AG04450 (cell line): ENCODE data around the gene DNAJC1. TPM values are rescaled to one million over a fixed set of nuclear protein-coding genes. Genes with fewer than 3 reads are reported as not detected.

Experiments
- CTCF ChIA-PET: fragments of 300-600, 350-600 bp; formaldehyde crosslinking; extraction: SDS; loops from one replicate; lab custom pipeline; 2022; ENCODE audit warnings: antibody characterized with exemption, inconsistent platforms; lab: Charles Lee
- POLR2A ChIA-PET: fragments of 350-600 bp; formaldehyde crosslinking; extraction: SDS; loops from one replicate; lab custom pipeline; 2021; ENCODE audit warnings: antibody characterized with exemption, inconsistent platforms; lab: Yijun Ruan, JAX
- DNase-seq: peaks from one replicate; pipeline ENCODE4 v3.0.0-alpha.2; 2011; ENCODE audit warnings: low read depth, low spot score
- H3K27ac ChIP-seq: one replicate; pipeline ENCODE4 v1.5.1; 2012; ENCODE audit warnings: low read depth, low read length, control low read depth
- H3K27me3 ChIP-seq: one replicate; pipeline ENCODE4 v1.6.0; 2012; ENCODE audit warnings: low read length; ENCODE audit not compliant: control insufficient read depth, insufficient read depth
- H3K4me3 ChIP-seq: 2 replicates; pipeline ENCODE4 v1.5.1; 2011; ENCODE audit warnings: mild to moderate bottlenecking, low read depth, low read length, control low read depth
- H3K9me3 ChIP-seq: 2 replicates; pipeline ENCODE4 v1.5.1; 2012; ENCODE audit warnings: low read length; ENCODE audit not compliant: control insufficient read depth, insufficient read depth
- polyA plus RNA-seq: library from polyadenylated mRNA; depleted of rRNA; stranded (reverse); fragments of >200 nt; gene quantifications from 2 replicates; pipeline ENCODE4 v1.2.3, GENCODE V29; 2011
- TF ChIP-seq, protein P1 (sequence below): IDR thresholded peaks from 2 replicates; pipeline ENCODE4 v1.5.1; 2011; ENCODE audit warnings: low read depth, low read length, control low read depth, inconsistent platforms

DNAJC1 gene
- polyA plus RNA-seq, 1 experiment, result 21.5 TPM

DNA sequence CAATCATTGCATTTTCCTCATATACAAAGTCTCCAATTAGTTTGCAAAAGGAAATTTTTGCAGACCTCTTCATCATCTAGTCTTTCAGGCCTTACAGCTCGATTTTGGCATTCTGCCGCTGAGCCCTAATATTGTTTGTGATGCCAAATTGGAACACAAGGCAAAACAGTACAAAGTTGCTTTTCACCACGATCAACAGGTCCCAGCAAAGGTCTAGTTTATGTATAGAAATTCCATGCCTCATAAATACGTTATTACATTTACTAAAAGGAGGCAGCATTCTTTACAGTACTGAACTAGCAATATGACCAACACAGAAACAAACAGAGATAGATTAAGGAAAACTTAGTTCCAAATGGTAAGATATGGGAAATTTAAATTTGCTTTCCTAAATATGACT is 7.0 kb upstream of the DNAJC1 start:
- CTCF ChIA-PET, result interaction anchor here (0.6 to 8.9 kb wide), 22 partner anchors 10 to 1053 kb away, joined by 3 to 101 read pairs (median 4); no protein-coding TSS in a partner anchor
- POLR2A ChIA-PET, result no interaction called here
- Histone ChIP-seq H3K27me3 (no peaks in the 10 kb centered on the region), H3K4me3 (no peak overlapping the region), H3K9me3 (no peaks in the 10 kb centered on the region), H3K27ac (no peak overlapping the region)
- TF ChIP-seq, protein P1, sequence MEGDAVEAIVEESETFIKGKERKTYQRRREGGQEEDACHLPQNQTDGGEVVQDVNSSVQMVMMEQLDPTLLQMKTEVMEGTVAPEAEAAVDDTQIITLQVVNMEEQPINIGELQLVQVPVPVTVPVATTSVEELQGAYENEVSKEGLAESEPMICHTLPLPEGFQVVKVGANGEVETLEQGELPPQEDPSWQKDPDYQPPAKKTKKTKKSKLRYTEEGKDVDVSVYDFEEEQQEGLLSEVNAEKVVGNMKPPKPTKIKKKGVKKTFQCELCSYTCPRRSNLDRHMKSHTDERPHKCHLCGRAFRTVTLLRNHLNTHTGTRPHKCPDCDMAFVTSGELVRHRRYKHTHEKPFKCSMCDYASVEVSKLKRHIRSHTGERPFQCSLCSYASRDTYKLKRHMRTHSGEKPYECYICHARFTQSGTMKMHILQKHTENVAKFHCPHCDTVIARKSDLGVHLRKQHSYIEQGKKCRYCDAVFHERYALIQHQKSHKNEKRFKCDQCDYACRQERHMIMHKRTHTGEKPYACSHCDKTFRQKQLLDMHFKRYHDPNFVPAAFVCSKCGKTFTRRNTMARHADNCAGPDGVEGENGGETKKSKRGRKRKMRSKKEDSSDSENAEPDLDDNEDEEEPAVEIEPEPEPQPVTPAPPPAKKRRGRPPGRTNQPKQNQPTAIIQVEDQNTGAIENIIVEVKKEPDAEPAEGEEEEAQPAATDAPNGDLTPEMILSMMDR, result no peak
- DNase-seq, result no peak

DNA sequence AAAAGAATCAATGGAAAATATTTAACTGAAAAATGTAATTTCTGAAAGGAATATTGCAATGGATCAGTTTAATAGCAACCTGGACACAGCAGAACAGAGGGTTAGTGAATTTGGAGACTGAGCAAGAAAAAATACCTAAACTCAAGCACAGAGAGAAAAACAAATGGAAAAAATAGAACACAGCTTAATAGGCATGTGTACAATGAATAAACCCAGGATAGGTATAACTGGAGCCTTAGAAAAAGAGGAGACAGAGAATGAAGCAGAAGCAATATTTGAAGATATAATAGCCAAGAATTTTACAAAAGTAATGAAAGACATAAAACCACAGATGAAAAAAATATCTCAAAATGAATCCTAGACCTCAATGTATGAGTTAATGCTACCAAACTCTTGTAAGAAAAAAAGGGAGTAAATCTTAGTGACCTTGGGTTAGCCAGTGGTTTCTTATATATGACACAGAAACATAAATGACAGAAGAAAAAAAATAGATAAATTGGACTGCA is 2.9 kb upstream of the DNAJC1 start:
- H3K27me3 ChIP-seq, result no peaks in the 10 kb centered on the region
- ChIA-PET CTCF (interaction anchor here (0.8 to 1.5 kb wide), 3 partner anchors 12 to 983 kb away, joined by 3 to 5 read pairs (median 3); no protein-coding TSS in a partner anchor), POLR2A (no interaction called here)
- no peak for DNase-seq
- no peak overlapping the region for H3K4me3 ChIP-seq
- H3K9me3 ChIP-seq, result no peaks in the 10 kb centered on the region
- H3K27ac ChIP-seq, result no peak overlapping the region
- TF ChIP-seq, protein P1, result no peak

DNA sequence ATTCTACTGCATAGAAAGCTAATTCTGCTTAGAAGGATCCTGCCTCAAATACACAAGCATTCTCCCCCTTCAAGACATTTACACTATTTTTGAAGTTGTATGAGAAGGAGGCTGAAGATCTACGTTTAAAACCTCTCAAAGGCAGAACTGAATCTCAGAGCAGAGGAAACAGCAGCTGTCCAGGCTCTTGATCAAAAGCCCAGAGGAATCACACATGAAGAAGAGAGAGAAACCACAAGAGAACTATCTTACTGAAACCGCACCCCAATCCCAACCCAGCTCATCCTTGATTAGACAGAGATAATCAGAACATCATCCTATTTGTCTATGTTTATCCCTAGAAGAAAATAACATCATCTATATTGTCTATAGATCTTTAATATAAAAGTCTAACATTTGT is 2.2 kb upstream of the DNAJC1 start:
- Histone ChIP-seq H3K27me3 (no peaks in the 10 kb centered on the region), H3K9me3 (no peaks in the 10 kb centered on the region), H3K4me3 (no peak overlapping the region), H3K27ac (no peak overlapping the region)
- ChIA-PET POLR2A (no interaction called here), CTCF (interaction anchor here (0.6 to 1.5 kb wide), 4 partner anchors 11 to 984 kb away, joined by 3 to 8 read pairs (median 4); no protein-coding TSS in a partner anchor)
- TF ChIP-seq, protein P1, result no peak
- DNase-seq, result no peak

DNA sequence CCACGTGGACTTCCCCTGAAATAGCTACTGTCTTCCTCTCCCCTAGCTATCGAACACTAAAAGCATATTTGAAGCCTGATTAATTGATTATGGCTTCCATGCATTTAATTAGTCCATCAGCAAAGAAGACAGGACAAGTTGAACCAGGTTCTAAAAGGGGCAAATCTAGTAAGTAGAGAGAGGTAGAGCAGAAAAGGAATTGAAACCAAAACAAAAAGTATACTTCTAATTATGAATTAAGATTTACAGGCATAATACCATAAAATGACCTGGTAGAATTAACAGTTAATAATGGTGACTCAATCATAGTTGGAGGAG is 393 bp upstream of the DNAJC1 start:
- Histone ChIP-seq H3K27ac (no peak overlapping the region), H3K4me3 (peak overlapping the region; percentile 81), H3K27me3 (no peaks in the 10 kb centered on the region), H3K9me3 (no peaks in the 10 kb centered on the region)
- DNase-seq, result no peak
- TF ChIP-seq, protein P1, result no peak
- ChIA-PET POLR2A (no interaction called here), CTCF (interaction anchor here (0.5 to 3.9 kb wide), 7 partner anchors 11 to 986 kb away, joined by 3 to 30 read pairs (median 4); no protein-coding TSS in a partner anchor)

DNA sequence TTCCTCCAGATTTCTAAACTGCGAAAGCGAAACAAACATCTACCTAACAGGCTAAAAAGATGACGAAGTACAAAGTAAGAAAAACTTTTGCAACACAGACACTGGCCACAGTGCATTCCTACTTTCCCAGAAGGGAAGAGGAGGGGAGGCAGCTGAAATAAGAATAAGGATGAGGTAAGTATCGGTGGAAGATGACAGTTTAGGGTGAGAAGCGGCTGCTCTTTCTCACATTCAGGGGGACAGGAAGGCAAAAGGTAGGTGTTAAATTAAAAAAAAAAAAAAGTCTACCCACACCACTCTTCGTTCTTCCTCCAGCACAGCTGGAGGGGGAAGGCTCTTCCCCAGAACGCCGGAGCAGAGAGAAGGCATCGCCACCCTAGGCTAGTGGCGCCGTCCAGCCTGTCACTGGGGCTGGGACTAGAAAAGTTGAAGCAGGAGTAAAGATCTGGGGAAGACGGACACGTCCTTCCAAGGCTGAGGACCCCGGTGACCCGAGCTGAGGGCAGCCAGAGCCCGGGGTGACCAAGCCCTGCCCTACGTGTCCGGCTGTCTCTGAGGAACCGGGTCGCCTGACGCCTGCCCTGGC is 846 bp downstream of the DNAJC1 start:
- ChIA-PET POLR2A (interaction anchor here (0.7 kb wide), 2 partner anchors 435 to 506 kb away, joined by 3 read pairs; no protein-coding TSS in a partner anchor), CTCF (interaction anchor here (0.7 to 3.9 kb wide), 4 partner anchors 10 to 986 kb away, joined by 4 to 30 read pairs (median 5); no protein-coding TSS in a partner anchor)
- DNase-seq, result no peak
- TF ChIP-seq, protein P1, result no peak
- peak overlapping the region; percentile 81 for H3K4me3 ChIP-seq
- H3K27me3 ChIP-seq, result no peaks in the 10 kb centered on the region
- H3K27ac ChIP-seq, result peak overlapping the region; percentile 72
- no peaks in the 10 kb centered on the region for H3K9me3 ChIP-seq
